ENCODE results near the gene COCH.

COCH gene

DNA sequence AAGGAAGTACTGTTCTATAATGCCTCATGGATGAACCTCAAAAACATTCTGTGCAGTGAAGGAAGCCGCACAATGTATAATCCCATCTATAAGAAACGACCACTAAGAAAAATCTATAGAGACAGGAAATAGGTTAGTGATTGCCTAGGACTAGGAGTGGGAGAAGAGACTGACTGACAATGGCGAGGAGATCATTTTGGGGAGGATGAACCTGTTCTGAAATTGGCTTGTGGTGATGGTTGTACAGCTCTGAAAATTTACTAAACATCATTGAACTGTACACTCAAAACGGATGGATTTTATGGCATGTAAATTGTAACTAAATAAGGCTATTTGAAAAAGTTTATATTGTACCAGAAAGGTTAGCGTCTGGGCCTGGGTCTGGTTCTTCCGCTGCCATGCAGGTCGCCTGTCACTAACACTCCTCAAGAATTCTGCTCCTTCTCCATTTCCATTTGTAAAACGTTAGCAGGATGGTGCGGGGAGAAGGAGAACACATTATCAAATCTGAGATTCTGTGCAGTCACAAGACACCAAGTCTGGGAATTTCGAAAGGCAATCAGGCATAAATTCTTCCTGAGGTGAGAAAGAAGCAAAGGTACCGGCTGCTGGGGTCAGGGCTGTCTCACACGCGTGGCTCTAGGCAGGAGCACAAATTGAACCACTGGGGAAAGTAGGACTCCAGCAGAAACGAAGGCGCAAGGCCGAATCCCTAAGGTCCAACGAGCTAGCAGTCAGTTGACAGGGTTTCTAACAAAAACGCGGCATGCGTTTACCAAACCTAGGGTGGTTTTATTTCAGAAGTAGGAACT, 845 bp upstream of the COCH start:
- DNase-seq (ENCODE audit: low read depth, low spot score): no peak
- TF ChIP-seq CTCF (IDR thresholded peaks at IDR 0.05; ENCODE audit: low read depth, low read length): no peak
- H3K4me3 ChIP-seq (ENCODE audit: low read depth, low read length): no peak overlapping the region
- in situ Hi-C loops (cut with HindIII; ENCODE audit: low sequenced_read_pairs): no loop called here

DNA sequence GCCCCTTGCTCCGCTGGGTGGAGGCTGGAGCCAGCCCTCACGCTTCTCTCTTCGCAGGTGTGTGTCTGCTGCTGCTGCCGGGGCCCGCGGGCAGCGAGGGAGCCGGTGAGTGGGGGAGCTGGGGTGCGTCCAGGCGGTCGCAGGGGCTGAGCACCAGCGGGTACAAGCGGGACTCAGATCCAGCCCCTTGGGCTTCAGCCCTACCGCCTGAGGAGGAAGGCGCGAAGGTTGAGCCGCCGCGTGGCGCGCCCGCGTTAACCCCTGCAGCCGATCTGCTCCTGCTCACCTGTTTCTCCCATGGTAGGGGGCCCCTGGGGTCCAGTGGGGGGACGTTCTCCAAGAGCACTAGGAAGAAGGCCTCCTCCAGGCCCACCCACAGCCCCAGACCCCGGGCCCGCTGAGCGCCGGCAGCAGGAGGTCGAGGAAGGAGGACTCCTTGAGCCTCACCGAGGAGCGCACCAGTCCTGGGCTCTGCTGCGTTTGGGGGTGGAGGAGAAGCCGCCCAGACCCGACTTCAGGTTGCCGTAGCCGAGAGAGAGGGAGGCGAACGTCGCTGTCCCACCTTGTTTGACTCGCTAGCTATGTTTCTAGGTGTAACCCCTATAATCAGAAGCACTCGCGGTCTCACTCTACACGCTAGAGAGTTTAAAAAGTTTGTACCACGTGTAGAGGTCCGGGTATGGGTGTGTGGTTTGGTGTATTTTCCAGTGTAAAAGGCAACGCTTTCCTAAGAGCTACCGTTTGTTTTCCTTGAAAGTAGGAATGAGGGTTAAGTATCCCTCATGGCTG, 834 bp downstream of the COCH start:
- TF ChIP-seq CTCF (IDR thresholded peaks at IDR 0.05; ENCODE audit: low read depth, low read length): no peak
- DNase-seq (ENCODE audit: low read depth, low spot score): no peak
- H3K4me3 ChIP-seq (ENCODE audit: low read depth, low read length): peak overlapping the region; percentile 45
- in situ Hi-C loops (cut with HindIII; ENCODE audit: low sequenced_read_pairs): no loop called here

DNA sequence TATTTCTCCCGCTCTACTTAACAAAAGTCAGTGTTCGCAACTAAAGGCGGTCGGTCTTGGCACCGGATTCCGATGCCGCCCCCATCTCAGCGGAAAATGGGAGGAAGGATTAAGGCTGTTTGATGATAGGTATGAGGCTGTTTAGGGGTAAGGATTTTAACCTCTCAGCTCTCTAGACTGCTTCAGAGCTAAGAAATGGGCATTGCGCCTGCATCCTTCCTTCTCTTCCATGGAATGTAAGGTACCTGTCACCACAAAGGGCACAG, 1.4 kb downstream of the COCH start:
- no peak for TF ChIP-seq CTCF (IDR thresholded peaks at IDR 0.05; ENCODE audit: low read depth, low read length)
- in situ Hi-C loops (cut with HindIII; ENCODE audit: low sequenced_read_pairs): no loop called here
- H3K4me3 ChIP-seq (ENCODE audit: low read depth, low read length): no peak overlapping the region
- DNase-seq (ENCODE audit: low read depth, low spot score): no peak

DNA sequence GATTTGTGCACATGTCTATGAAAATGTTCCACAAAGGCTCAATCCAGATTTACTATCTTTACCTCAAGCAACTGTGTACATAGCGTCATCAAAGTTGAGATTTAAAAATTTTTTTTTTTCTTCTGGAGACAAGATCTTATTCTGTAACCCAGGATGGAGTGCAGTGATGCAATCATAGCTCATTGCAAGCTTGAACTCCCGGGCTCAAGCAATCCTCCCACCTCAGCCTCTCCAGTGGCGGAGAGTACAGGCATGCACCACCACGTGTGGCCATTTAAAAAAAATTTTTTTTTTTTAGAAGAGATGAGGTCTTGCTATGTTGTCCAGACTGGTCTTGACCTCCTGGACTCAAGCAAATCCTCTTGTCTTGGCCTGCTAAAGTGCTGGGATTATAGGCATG, 2.3 kb downstream of the COCH start:
- H3K4me3 ChIP-seq (ENCODE audit: low read depth, low read length): no peak overlapping the region
- TF ChIP-seq CTCF (IDR thresholded peaks at IDR 0.05; ENCODE audit: low read depth, low read length): no peak
- in situ Hi-C loops (cut with HindIII; ENCODE audit: low sequenced_read_pairs): no loop called here
- no peak for DNase-seq (ENCODE audit: low read depth, low spot score)

- in situ Hi-C loops (cut with HindIII; ENCODE audit: low sequenced_read_pairs): no loop called here
- no peak overlapping the region for H3K4me3 ChIP-seq (ENCODE audit: low read depth, low read length)
- DNase-seq (ENCODE audit: low read depth, low spot score): no peak
- no peak for TF ChIP-seq CTCF (IDR thresholded peaks at IDR 0.05; ENCODE audit: low read depth, low read length)
These were observed 8.1 kb downstream of the COCH start for GRCh38 chr14:30882431-30882830.

GRCh38 chr14:30883508-30884294, 9.3 kb downstream of the COCH start:
- no peak overlapping the region for H3K4me3 ChIP-seq (ENCODE audit: low read depth, low read length)
- TF ChIP-seq CTCF (IDR thresholded peaks at IDR 0.05; ENCODE audit: low read depth, low read length): no peak
- in situ Hi-C loops (cut with HindIII; ENCODE audit: low sequenced_read_pairs): no loop called here
- DNase-seq (ENCODE audit: low read depth, low spot score): no peak

Measured in astrocyte of the spinal cord (primary cell).